Epidermal melanocyte (primary cell): ENCODE measurements around the gene SELL.
"Not testable (repeated sequence)": the region's sequence is repeated elsewhere in the genome, so short reads cannot be mapped to it uniquely, and the experiment has no call there.

Experiments
- DNase-seq: peaks from one replicate; pipeline ENCODE4 v3.0.0; 2011; ENCODE audit warnings: low spot score; ENCODE audit not compliant: insufficient read length

SELL gene

GRCh38 chr1:169670244-169670643 is 41.2 kb downstream of the SELL start:
- DNase-seq, result not testable (repeated sequence)

GRCh38 chr1:169667699-169668596 is 43.5 kb downstream of the SELL start:
- DNase-seq, result not testable (repeated sequence)

DNA sequence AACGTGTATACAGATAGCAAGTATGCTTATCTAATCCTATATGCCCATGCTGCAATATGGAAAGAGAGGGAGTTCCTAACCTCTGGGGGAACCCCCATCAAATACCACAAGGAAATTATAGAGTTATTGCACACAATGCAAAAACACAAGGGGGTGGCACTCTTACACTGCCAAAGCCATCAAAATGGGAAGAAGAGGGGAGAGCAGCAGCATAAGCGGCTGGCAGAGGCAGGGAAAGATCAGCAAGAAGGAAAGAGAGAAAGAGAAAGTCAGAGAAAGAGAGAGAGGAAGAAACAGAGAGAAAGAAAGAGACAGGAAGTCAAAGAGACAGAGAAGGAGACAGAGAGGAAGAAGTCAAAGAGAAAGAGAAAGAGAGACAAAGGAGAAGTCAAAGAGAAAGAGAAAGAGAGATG is 44.2 kb downstream of the SELL start:
- DNase-seq, result not testable (repeated sequence)

DNA sequence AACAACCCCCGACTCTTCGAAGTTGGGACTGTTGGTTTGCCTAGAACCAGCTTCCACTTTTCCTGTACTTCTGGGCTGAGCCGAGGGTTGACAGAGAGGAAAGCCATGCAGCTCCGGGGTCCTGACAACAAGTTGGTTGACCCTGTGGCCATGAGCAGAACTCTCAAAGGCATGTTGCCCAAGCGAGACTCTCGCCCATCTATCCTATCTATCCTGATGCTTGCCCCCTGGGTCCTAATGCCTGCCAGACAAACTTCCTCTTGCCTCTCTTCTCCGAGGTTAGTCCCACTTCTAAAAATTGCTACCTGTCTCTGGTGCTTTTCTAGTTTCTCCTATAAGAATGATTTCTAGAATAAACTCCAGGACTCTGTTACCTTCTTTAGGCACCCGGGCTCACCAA is 48.7 kb downstream of the SELL start:
- DNase-seq, result not testable (repeated sequence)

DNA sequence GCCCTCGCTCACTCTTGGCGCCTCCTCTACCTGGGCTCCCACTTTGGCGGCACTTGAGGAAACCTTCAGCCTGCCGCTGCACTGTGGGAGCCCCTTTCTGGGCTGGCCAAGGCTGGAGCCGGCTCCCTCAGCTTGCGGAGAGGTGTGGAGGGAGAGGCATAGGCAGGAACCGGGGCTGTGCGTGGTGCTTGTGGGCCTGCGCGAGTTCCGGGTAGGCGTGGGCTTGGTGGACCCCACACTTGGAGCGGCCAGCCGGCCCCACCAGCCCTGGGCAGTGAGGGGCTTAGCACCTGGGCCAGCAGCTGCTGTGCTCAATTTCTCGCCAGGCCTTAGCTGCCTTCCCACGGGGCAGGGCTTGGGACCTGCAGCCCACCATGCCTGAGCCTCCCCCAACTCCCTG is 50.4 kb downstream of the SELL start:
- not testable (repeated sequence) for DNase-seq

GRCh38 chr1:169658777-169659176 is 52.6 kb downstream of the SELL start:
- not testable (repeated sequence) for DNase-seq

- DNase-seq, result no peak
Observed at GRCh38 chr1:169653873-169654272, 57.5 kb downstream of the SELL start.

- no peak for DNase-seq
Observed at GRCh38 chr1:169651035-169651434, 60.4 kb downstream of the SELL start.

- no peak for DNase-seq
Observed at GRCh38 chr1:169650551-169650950, 60.9 kb downstream of the SELL start.

GRCh38 chr1:169648709-169649108 is 62.7 kb downstream of the SELL start:
- no peak for DNase-seq

GRCh38 chr1:169648187-169648586 is 63.2 kb downstream of the SELL start:
- no peak for DNase-seq

DNA sequence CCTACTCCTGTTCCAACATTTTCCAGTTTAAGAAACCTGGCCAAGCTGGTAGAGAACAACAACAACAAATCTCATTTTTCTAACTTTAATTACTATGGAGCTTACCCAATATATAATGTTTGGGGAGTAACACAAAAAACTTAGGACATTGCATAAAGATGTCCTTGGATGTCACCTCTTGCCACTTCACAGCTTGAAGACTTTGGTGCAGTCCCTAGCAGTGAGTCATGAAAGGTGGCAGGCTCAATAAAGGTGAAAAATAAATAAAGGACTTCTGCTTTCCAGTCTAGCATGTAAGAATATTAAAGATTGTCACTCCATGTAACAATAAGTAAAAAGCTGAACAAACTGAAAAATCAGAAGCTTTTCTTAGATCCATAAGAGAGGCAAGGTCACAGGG is 63.9 kb downstream of the SELL start:
- no peak for DNase-seq

- no peak for DNase-seq
Observed at GRCh38 chr1:169644297-169644696, 67.1 kb downstream of the SELL start.
